Measurements from ENCODE around the gene SMIM29.

The SMIM29 gene

GRCh38 chr6:34284563-34285447 is 36.0 kb upstream of the SMIM29 start:
- no peak for TF ChIP-seq CTCF (IDR thresholded peaks at IDR 0.05; ENCODE audit: low read depth, low read length, missing control alignments)
- peak; percentile 12 for DNase-seq (ENCODE audit: extremely low read depth, low read depth)
- H3K4me3 ChIP-seq (replicated peaks; ENCODE audit: low read depth, low read length) = no peak overlapping the region

GRCh38 chr6:34281702-34282334 is 33.0 kb upstream of the SMIM29 start:
- no peak for TF ChIP-seq CTCF (IDR thresholded peaks at IDR 0.05; ENCODE audit: low read depth, low read length, missing control alignments)
- no peak for DNase-seq (ENCODE audit: extremely low read depth, low read depth)
- no peak overlapping the region for H3K4me3 ChIP-seq (replicated peaks; ENCODE audit: low read depth, low read length)

- H3K4me3 ChIP-seq (replicated peaks; ENCODE audit: low read depth, low read length) = no peak overlapping the region
- no peak for DNase-seq (ENCODE audit: extremely low read depth, low read depth)
- no peak for TF ChIP-seq CTCF (IDR thresholded peaks at IDR 0.05; ENCODE audit: low read depth, low read length, missing control alignments)
These were observed 31.4 kb upstream of the SMIM29 start for GRCh38 chr6:34280216-34280615.

- TF ChIP-seq CTCF (IDR thresholded peaks at IDR 0.05; ENCODE audit: low read depth, low read length, missing control alignments) = no peak
- no peak overlapping the region for H3K4me3 ChIP-seq (replicated peaks; ENCODE audit: low read depth, low read length)
- no peak for DNase-seq (ENCODE audit: extremely low read depth, low read depth)
These were observed 30.0 kb upstream of the SMIM29 start for GRCh38 chr6:34278833-34279232.

GRCh38 chr6:34277763-34278112 is 28.9 kb upstream of the SMIM29 start:
- H3K4me3 ChIP-seq (replicated peaks; ENCODE audit: low read depth, low read length) = no peak overlapping the region
- TF ChIP-seq CTCF (IDR thresholded peaks at IDR 0.05; ENCODE audit: low read depth, low read length, missing control alignments) = no peak
- no peak for DNase-seq (ENCODE audit: extremely low read depth, low read depth)

GRCh38 chr6:34276881-34277762 is 28.3 kb upstream of the SMIM29 start:
- TF ChIP-seq CTCF (IDR thresholded peaks at IDR 0.05; ENCODE audit: low read depth, low read length, missing control alignments) = no peak
- no peak overlapping the region for H3K4me3 ChIP-seq (replicated peaks; ENCODE audit: low read depth, low read length)
- no peak for DNase-seq (ENCODE audit: extremely low read depth, low read depth)

Data from HFF-Myc (cell line).